ENCODE results near the gene PSMD14.
"Not testable (repeated sequence)": the region's sequence is repeated elsewhere in the genome, so short reads cannot be mapped to it uniquely, and the experiment has no call there.

The PSMD14 gene

GRCh38 chr2:161337247-161337646 is 29.0 kb downstream of the PSMD14 start:
- no peak for DNase-seq

GRCh38 chr2:161339532-161339931 is 31.3 kb downstream of the PSMD14 start:
- DNase-seq, result not testable (repeated sequence)

GRCh38 chr2:161340930-161341413 is 32.7 kb downstream of the PSMD14 start:
- DNase-seq, result not testable (repeated sequence)

- DNase-seq, result no peak
Measured at GRCh38 chr2:161343235-161343634, 35.0 kb downstream of the PSMD14 start.

GRCh38 chr2:161344692-161345091 is 36.5 kb downstream of the PSMD14 start:
- no peak for DNase-seq

GRCh38 chr2:161351678-161352077 is 43.5 kb downstream of the PSMD14 start:
- no peak for DNase-seq

- DNase-seq, result no peak
Measured at GRCh38 chr2:161352719-161353118, 44.5 kb downstream of the PSMD14 start.

- no peak for DNase-seq
Measured at GRCh38 chr2:161353543-161353942, 45.3 kb downstream of the PSMD14 start.

GRCh38 chr2:161354106-161354505 is 45.9 kb downstream of the PSMD14 start:
- no peak for DNase-seq

- no peak for DNase-seq
Measured at GRCh38 chr2:161355106-161355505, 46.9 kb downstream of the PSMD14 start.

GRCh38 chr2:161355983-161356382 is 47.8 kb downstream of the PSMD14 start:
- DNase-seq, result no peak

GRCh38 chr2:161357097-161357496 is 48.9 kb downstream of the PSMD14 start:
- DNase-seq, result no peak

- no peak for DNase-seq
Measured at GRCh38 chr2:161358838-161359237, 50.6 kb downstream of the PSMD14 start.

- not testable (repeated sequence) for DNase-seq
Measured at GRCh38 chr2:161360095-161360654, 52.0 kb downstream of the PSMD14 start.

- DNase-seq, result no peak
Measured at GRCh38 chr2:161362568-161363166, 54.4 kb downstream of the PSMD14 start.

- no peak for DNase-seq
Measured at GRCh38 chr2:161367675-161368074, 59.5 kb downstream of the PSMD14 start.

- no peak for DNase-seq
Measured at GRCh38 chr2:161369311-161369710, 61.1 kb downstream of the PSMD14 start.

GRCh38 chr2:161370981-161371380 is 62.8 kb downstream of the PSMD14 start:
- DNase-seq, result no peak

GRCh38 chr2:161371869-161372268 is 63.6 kb downstream of the PSMD14 start:
- no peak for DNase-seq

- DNase-seq, result no peak
Measured at GRCh38 chr2:161373942-161374341, 65.7 kb downstream of the PSMD14 start.

- no peak for DNase-seq
Measured at GRCh38 chr2:161374446-161374845, 66.2 kb downstream of the PSMD14 start.

GRCh38 chr2:161379740-161380139 is 71.5 kb downstream of the PSMD14 start:
- DNase-seq, result no peak

- DNase-seq, result no peak
Measured at GRCh38 chr2:161381546-161381945, 73.3 kb downstream of the PSMD14 start.

- DNase-seq, result no peak
Measured at GRCh38 chr2:161382747-161383146, 74.5 kb downstream of the PSMD14 start.

GRCh38 chr2:161384864-161385263 is 76.6 kb downstream of the PSMD14 start:
- no peak for DNase-seq
